ENCODE measurements around the gene TBC1D14.

DNA sequence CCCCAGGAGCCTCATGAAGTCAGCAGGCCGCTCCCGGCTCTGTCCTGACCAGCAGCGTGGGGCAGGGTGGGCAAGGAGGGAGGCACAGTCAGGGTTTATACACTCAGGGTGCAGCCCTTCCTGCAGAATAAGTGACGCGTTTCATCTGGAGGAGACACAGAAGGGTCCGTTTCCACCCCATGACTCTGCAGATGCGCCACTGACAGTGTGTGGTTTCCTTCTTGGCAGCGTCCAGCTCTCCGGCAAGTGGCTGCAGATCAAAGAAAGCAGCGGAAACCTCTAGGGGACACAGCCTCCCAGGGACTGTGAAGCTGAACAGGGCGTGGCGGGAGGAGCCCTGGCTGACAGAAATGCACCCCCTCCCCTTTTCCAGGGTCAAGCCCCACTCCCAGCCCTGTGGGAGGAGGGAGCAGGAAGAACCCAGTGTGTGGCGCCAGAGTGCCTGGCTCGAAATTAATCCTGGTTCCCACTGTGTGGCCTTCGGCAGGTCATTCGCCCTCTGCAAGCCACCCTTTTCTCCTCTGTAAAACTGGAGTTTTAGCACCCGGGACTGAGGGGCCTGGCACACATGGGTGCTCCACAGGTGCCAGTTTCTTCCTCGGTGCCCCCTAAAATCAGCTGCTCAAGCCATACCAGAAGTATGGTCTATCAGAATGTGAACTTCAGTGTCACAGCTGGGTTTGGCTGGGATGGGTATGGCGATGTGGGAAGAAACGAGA lies 17.3 kb upstream of the TBC1D14 start:
- TF ChIP-seq, protein P1, sequence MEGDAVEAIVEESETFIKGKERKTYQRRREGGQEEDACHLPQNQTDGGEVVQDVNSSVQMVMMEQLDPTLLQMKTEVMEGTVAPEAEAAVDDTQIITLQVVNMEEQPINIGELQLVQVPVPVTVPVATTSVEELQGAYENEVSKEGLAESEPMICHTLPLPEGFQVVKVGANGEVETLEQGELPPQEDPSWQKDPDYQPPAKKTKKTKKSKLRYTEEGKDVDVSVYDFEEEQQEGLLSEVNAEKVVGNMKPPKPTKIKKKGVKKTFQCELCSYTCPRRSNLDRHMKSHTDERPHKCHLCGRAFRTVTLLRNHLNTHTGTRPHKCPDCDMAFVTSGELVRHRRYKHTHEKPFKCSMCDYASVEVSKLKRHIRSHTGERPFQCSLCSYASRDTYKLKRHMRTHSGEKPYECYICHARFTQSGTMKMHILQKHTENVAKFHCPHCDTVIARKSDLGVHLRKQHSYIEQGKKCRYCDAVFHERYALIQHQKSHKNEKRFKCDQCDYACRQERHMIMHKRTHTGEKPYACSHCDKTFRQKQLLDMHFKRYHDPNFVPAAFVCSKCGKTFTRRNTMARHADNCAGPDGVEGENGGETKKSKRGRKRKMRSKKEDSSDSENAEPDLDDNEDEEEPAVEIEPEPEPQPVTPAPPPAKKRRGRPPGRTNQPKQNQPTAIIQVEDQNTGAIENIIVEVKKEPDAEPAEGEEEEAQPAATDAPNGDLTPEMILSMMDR (IDR thresholded peaks at IDR 0.05; ENCODE audit: poor library complexity) = peak; percentile 24
- TF ChIP-seq EZH2phosphoT487 (IDR thresholded peaks at IDR 0.05; ENCODE audit: low read depth, severe bottlenecking, unreplicated experiment) (no peak), EZH2 (IDR thresholded peaks at IDR 0.05; ENCODE audit: borderline replicate concordance) (no peak)
